Body of pancreas (tissue), 4 donors: ENCODE results near the gene SENP2.
A peak's percentile ranks its signal among the peaks of the same experiment; 100 is the strongest.

Source experiments
- CTCF ChIP-seq, 7 experiments: fragments of 450-650 bp in 4 of 7; fragments of 200-600 bp in 3 of 7; sonication (generic) in 3 of 7; IDR thresholded peaks; one replicate each; pipeline ENCODE4 v1.5.1; 2016 to 2019; ENCODE audit warnings: antibody characterized with exemption in 7 of 7
- POLR2A ChIP-seq, 3 donors: fragments of 450-650 bp; IDR thresholded peaks; one replicate each; pipeline ENCODE4 v1.6.1; 2016; ENCODE audit warnings: antibody characterized with exemption in 3 of 3, mild to moderate bottlenecking in 2 of 3

DNA sequence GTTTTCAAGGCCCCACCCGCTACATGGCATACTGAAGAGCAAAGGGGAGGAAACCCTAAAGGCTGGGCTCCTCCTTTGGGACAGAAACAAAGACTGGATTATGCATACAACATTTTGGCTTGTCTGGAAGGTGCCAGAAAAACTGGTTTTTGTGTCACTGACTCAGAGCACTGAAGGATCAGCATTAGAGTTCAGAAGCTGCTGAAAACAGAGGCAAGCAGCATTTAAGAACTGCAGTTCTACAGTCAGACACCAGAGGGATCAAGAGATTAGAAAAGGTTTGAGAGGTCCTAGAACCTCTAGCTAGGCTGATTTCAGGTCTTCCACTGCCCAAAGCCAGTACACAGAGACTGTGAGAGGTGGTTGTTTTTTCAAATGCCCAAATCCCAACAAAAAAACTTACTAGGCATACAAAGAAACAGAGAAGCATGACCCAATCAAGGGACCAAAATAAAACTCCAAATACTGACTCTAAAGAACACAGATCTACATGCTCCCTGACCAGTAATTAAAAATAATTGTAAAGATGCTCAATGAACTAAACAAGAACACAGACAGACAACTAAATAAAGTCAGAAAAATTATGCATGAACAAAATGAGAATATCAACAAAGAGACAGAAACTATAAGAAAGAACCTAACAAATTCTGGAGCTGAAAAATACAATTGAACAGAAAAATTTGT, 91.2 kb downstream of the SENP2 start:
- TF ChIP-seq POLR2A (IDR thresholded peaks at IDR 0.05) (no peak), CTCF (IDR thresholded peaks at IDR 0.05) (peak; percentile 48 to 72 (median 70))
